Astrocyte (in vitro differentiated cells and primary cell): ENCODE measurements around the gene SCAF8. TPM values are rescaled to one million over a fixed set of nuclear protein-coding genes. Genes with fewer than 3 reads are reported as not detected.
"Not testable (repeated sequence)": the region's sequence is repeated elsewhere in the genome, so short reads cannot be mapped to it uniquely, and the experiment has no call there.

Experiments used
- DNase-seq: peaks from one replicate; pipeline ENCODE4 v3.0.0-alpha.2; 2010; ENCODE audit warnings: low read depth
- FAIRE-seq: peaks from 2 replicates; lab custom pipeline; 2011; peaks lifted over from hg19 to GRCh38; lab: Jason Lieb, UNC
- H2AFZ ChIP-seq: 2 replicates; pipeline ENCODE4 v1.6.0; 2012; ENCODE audit warnings: low read depth, low read length, inconsistent platforms
- H3K27ac ChIP-seq: 2 replicates; pipeline ENCODE4 v1.5.1; 2011; ENCODE audit warnings: low read depth, low read length, inconsistent platforms
- H3K27me3 ChIP-seq: 2 replicates; pipeline ENCODE4 v1.6.0; 2011; ENCODE audit warnings: low read length, inconsistent platforms; ENCODE audit not compliant: insufficient read depth
- H3K36me3 ChIP-seq: 2 replicates; pipeline ENCODE4 v1.5.1; 2011; ENCODE audit warnings: low read length, inconsistent platforms; ENCODE audit not compliant: insufficient read depth
- H3K4me1 ChIP-seq: 2 replicates; pipeline ENCODE4 v1.5.1; 2011; ENCODE audit warnings: low read length, inconsistent platforms; ENCODE audit not compliant: insufficient read depth
- H3K4me2 ChIP-seq: 2 replicates; pipeline ENCODE4 v1.6.0; 2012; ENCODE audit warnings: low read length, inconsistent platforms
- H3K4me3 ChIP-seq: 2 replicates; pipeline ENCODE4 v1.5.1; 2011; ENCODE audit warnings: low read depth, mild to moderate bottlenecking, low read length, inconsistent platforms; ENCODE audit not compliant: insufficient read depth
- H3K79me2 ChIP-seq: 2 replicates; pipeline ENCODE4 v1.6.0; 2012; ENCODE audit warnings: mild to moderate bottlenecking, low read length, inconsistent platforms; ENCODE audit not compliant: insufficient read depth
- H3K9ac ChIP-seq: 2 replicates; pipeline ENCODE4 v1.6.0; 2012; ENCODE audit warnings: mild to moderate bottlenecking, low read length, inconsistent platforms
- H3K9me3 ChIP-seq: 2 replicates; pipeline ENCODE4 v1.5.1; 2012; ENCODE audit warnings: low read depth, mild to moderate bottlenecking, low read length, inconsistent platforms; ENCODE audit not compliant: insufficient read depth
- H4K20me1 ChIP-seq: 2 replicates; pipeline ENCODE4 v1.6.0; 2012; ENCODE audit warnings: low read length, inconsistent platforms; ENCODE audit not compliant: insufficient read depth
- H3K27ac Mint-ChIP-seq: one replicate; pipeline ENCODE4 v1.8.0; 2021; ENCODE audit warnings: mild to moderate bottlenecking, mixed read lengths; ENCODE audit not compliant: unreplicated experiment
- H3K27me3 Mint-ChIP-seq: one replicate; pipeline ENCODE4 v1.8.0; 2021; ENCODE audit warnings: low read depth, mixed read lengths; ENCODE audit not compliant: unreplicated experiment
- H3K36me3 Mint-ChIP-seq: one replicate; pipeline ENCODE4 v1.8.0; 2021; ENCODE audit warnings: low read depth, mixed read lengths; ENCODE audit not compliant: unreplicated experiment
- H3K4me1 Mint-ChIP-seq: one replicate; pipeline ENCODE4 v1.8.0; 2021; ENCODE audit warnings: low read depth, mixed read lengths; ENCODE audit not compliant: unreplicated experiment
- H3K4me3 Mint-ChIP-seq: one replicate; pipeline ENCODE4 v1.8.0; 2021; ENCODE audit warnings: mild to moderate bottlenecking, moderate library complexity, mixed read lengths; ENCODE audit not compliant: unreplicated experiment
- H3K9me3 Mint-ChIP-seq: one replicate; pipeline ENCODE4 v1.8.0; 2021; ENCODE audit warnings: mild to moderate bottlenecking, mixed read lengths; ENCODE audit not compliant: unreplicated experiment
- EZH2 ChIP-seq: IDR thresholded peaks from 2 replicates; pipeline ENCODE4 v1.6.1; 2012; ENCODE audit warnings: mild to moderate bottlenecking, low read length, inconsistent platforms; ENCODE audit not compliant: insufficient read depth
- total RNA-seq: library from RNA; stranded (reverse); gene quantifications from 2 replicates; pipeline ENCODE4 v1.2.1, GENCODE V29; 2021
- TF ChIP-seq, protein P1 (sequence below): IDR thresholded peaks from 2 replicates; pipeline ENCODE4 v1.5.1; 2011; ENCODE audit warnings: low read depth, mild to moderate bottlenecking, inconsistent platforms, low read length, moderate library complexity; ENCODE audit not compliant: insufficient read depth

SCAF8 gene
- total RNA-seq, 1 donor from 2014 or later = 36.0 TPM

DNA sequence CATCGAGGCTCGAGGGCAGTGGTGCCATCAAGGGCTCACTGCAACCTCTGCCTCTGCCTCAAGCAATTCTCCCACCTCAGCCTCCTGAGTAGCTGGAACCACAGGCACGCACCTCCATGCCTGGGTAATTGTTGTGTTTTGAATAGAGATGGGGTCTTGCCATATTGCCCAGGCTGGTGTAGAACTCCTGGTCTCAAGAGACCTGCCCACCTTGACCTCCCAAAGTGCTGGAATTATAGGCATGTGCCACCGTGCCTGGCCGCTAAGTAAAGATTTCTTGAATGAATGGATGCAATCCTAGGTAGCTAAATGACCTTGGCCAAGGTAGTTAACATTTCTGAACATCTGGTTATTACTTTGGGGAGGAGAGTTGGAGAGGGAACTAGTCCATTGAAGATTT is 7.4 kb downstream of the SCAF8 start:
- Mint-ChIP-seq H3K27me3 (no peaks in the 10 kb centered on the region), H3K4me1 (peaks cover 30% of the 10 kb centered on the region), H3K4me3 (no peak overlapping the region), H3K27ac (no peak overlapping the region), H3K9me3 (no peaks in the 10 kb centered on the region), H3K36me3 (peaks cover 4% of the 10 kb centered on the region)
- Histone ChIP-seq H3K27ac (no peak overlapping the region), H4K20me1 (peaks cover 100% of the 10 kb centered on the region), H3K4me1 (no peaks in the 10 kb centered on the region), H3K36me3 (no peaks in the 10 kb centered on the region), H3K27me3 (no peaks in the 10 kb centered on the region), H3K9me3 (no peaks in the 10 kb centered on the region), H2AFZ (no peak overlapping the region), H3K4me2 (no peak overlapping the region), H3K9ac (no peak overlapping the region), H3K4me3 (no peak overlapping the region), H3K79me2 (peaks cover 100% of the 10 kb centered on the region)
- FAIRE-seq = no peak
- no peak for DNase-seq
- TF ChIP-seq, protein P1, sequence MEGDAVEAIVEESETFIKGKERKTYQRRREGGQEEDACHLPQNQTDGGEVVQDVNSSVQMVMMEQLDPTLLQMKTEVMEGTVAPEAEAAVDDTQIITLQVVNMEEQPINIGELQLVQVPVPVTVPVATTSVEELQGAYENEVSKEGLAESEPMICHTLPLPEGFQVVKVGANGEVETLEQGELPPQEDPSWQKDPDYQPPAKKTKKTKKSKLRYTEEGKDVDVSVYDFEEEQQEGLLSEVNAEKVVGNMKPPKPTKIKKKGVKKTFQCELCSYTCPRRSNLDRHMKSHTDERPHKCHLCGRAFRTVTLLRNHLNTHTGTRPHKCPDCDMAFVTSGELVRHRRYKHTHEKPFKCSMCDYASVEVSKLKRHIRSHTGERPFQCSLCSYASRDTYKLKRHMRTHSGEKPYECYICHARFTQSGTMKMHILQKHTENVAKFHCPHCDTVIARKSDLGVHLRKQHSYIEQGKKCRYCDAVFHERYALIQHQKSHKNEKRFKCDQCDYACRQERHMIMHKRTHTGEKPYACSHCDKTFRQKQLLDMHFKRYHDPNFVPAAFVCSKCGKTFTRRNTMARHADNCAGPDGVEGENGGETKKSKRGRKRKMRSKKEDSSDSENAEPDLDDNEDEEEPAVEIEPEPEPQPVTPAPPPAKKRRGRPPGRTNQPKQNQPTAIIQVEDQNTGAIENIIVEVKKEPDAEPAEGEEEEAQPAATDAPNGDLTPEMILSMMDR = no peak
- no peak for TF ChIP-seq EZH2

DNA sequence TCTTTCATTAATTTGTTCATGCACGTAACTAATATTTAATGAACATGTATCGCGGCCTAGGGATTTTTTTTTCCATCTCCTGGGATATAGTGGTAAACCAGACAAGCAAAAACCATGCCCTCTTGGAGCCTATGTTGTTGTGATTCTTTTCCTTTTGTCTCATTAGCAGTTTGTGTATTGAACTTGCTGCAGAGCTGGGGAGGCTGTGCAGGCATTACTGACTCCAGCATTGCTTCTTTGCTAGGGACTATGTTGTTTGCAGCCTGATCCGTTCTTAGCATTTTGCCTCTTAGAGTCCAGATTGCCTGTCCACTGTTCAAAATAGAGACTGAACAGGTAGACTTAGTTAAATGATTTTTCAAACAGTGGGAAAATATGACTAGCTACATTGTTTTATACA is 9.7 kb downstream of the SCAF8 start:
- DNase-seq (no peak), FAIRE-seq (no peak)
- H3K4me1 ChIP-seq = no peaks in the 10 kb centered on the region
- peaks cover 100% of the 10 kb centered on the region for H3K79me2 ChIP-seq
- no peaks in the 10 kb centered on the region for H3K36me3 ChIP-seq
- H3K9me3 ChIP-seq = no peaks in the 10 kb centered on the region
- peaks cover 25% of the 10 kb centered on the region for H3K4me1 Mint-ChIP-seq
- no peaks in the 10 kb centered on the region for H3K27me3 Mint-ChIP-seq
- no peak overlapping the region for H3K9ac ChIP-seq
- H3K4me3 ChIP-seq = no peak overlapping the region
- no peak overlapping the region for H3K27ac Mint-ChIP-seq
- peaks cover 100% of the 10 kb centered on the region for H4K20me1 ChIP-seq
- no peaks in the 10 kb centered on the region for H3K27me3 ChIP-seq
- no peak overlapping the region for H3K4me2 ChIP-seq
- H3K36me3 Mint-ChIP-seq = no peaks in the 10 kb centered on the region
- no peak for TF ChIP-seq EZH2
- TF ChIP-seq, protein P1 = no peak
- no peak overlapping the region for H2AFZ ChIP-seq
- H3K4me3 Mint-ChIP-seq = no peak overlapping the region
- no peaks in the 10 kb centered on the region for H3K9me3 Mint-ChIP-seq
- H3K27ac ChIP-seq = no peak overlapping the region

DNA sequence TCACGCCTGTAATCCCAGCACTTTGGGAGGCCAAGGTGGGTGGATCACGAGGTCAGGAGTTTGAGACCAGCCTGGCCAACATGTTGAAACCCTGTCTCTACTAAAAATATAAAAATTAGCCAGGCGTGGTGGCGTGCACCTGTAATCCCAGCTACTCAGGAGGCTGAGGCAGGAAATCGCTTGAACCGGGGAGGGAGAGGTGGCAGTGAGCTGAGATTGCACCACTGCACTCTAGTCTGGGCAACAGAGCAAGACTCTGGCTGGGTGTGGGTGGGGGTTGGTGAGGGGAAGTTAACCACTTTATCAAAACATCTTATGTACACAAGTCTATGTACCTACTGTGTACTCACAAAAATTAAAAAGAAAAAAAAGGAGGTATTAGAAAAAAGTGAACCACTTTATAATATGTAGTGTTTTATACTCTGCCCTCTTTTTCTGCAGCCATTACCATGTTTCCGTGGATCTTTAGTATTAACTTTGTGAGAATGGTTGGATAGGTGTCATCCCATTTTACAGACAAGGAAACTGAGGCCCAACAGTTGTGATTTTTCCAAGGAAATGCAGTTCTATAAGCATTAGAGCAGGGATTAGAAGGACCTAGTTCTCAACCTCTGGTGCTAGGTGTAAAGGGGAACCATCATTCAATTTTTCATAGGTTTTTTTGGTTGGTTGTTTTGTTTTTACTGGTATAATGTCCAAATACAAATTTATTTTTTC is 11.0 kb downstream of the SCAF8 start:
- H3K27ac Mint-ChIP-seq, H2AFZ ChIP-seq, H3K4me3 ChIP-seq, FAIRE-seq, H3K4me1 ChIP-seq, H3K9me3 ChIP-seq, H3K36me3 ChIP-seq, H3K9me3 Mint-ChIP-seq, DNase-seq, H3K36me3 Mint-ChIP-seq, H3K9ac ChIP-seq, H3K27ac ChIP-seq, H3K4me2 ChIP-seq, H3K27me3 Mint-ChIP-seq, H3K4me3 Mint-ChIP-seq, H3K27me3 ChIP-seq: not testable (repeated sequence)
- H4K20me1 ChIP-seq = peaks cover 100% of the 10 kb centered on the region
- H3K79me2 ChIP-seq = peaks cover 100% of the 10 kb centered on the region
- peaks cover 17% of the 10 kb centered on the region for H3K4me1 Mint-ChIP-seq
